NCI-H1694 treated with DMSO at 0.1 percent for 48 hours (cell line): ENCODE results near the gene UBL5.
A peak's percentile ranks its signal among the peaks of the same experiment; 100 is the strongest.
"Not testable (repeated sequence)": the region's sequence is repeated elsewhere in the genome, so short reads cannot be mapped to it uniquely, and the experiment has no call there.

ENCODE experiments used
- DNase-seq: peaks from one replicate; lab custom pipeline; 2025; lab: John Stamatoyannopoulos, UW

Gene UBL5

DNA sequence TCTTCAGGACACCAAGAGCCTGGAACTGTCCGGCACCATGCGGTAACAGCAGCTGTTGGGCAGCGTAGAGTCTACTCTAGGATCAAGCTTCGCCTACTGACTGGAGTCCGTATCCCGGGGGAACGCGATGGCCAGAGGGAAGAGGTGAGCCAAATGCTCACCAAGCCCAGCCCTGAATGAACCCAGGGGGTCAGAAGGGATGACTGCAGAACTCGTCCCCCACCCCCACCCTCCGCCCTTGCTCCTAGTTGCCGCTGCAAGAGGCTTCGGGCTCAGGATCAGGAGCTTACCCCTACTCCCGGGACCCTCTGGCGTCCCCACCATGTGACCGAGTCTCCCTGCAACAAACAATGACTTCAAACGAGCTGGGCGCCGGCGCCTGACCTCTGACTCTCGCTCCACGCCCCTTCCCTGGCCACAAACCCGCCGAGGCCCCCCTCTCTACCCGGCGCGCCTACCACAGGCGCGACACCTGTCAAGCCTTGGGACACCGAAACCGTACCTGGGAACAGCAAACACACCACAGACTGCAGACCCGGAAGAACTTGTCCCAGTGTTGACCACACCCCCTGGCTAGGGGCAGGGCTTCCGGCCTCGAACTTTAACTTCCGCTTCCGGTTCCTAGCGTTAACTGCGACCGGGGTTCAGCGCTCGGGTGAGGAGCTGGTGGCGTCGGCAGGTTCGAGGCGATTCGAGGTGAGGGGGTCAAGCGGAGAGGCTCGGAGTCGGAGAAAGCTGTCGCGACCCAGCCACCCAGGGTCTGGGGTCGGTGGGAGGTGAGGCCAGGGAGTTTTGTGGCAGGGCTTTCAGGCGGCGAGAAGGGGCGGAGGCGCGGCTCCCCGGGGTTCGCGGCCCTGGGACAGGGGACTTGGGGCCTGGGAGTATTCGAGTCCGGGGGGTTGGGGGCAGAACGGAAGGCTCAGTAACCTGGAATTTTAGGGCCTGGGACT, at the start of gene UBL5:
UBL5 (plus strand) TSS at position 630 of the 950 bp plus-strand sequence. CDS start 420 bp downstream, outside the sequence.
- DNase-seq, result peak; percentile 45

- DNase-seq, result no peak
Observed at GRCh38 chr19:9782338-9782737, 45.4 kb upstream of the UBL5 start.

DNA sequence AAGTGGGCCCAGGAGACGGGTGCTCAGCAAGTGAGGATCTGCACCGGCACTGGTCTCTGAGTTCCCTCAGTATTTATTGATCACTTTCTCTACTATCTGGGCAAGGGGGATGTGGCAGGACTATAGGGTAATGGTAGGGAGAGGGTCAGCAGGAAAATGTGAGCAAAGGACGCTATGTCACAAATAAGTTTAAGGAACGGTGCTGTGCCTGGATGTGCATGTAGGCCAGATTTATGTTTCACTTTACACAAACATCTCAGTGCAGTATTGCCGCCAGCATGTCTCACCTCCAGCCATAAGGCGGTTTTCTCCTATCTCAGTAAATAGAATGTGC, 43.6 kb upstream of the UBL5 start:
- DNase-seq, result not testable (repeated sequence)

DNA sequence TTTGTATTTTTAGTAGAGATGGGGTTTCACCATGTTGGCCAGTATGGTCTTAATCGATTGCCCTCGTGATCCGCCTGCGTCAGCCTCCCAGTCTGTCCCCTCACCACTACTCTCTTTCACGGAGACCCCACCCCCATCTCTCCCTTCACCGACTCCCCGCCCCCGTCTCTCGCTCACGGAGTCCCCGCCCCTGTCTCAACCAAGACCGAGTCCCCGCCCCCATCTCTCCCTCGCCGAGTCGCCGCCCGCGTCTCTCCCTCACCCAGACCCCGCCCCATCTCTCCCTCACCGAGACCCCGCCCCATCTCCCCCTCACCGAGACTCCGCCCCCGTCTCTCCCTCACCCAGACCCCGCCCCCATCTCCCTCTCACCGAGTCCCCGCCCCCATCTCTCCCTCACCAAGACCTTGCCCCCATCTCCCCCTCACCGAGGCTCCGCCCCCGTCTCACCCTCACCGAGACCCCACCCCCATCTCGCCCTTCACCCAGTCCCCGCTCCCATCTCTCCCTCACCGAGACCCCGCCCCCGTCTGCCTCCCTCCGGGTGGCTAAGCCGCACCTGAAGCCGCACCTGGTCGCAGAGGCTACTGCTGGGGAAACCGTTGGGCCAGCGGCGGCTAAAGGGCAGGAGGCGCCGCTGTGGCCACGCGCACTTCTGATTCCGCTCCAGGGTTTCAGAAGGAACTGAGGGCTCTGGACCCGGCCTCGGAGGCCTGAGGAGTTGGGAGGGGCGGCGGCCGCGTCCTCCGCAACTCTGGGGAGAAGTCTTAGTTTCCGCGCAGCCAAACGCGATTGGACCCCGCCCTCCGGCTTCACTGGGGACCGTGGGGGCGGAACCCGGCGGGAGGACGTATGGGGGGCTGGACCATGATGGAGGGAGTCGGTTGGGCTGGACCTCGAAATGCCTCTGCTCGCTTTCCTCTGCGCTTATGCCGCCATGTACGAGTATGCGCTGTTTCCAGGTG, 42.1 kb upstream of the UBL5 start:
- no peak for DNase-seq

GRCh38 chr19:9786342-9786741, 41.4 kb upstream of the UBL5 start:
- DNase-seq, result no peak

DNA sequence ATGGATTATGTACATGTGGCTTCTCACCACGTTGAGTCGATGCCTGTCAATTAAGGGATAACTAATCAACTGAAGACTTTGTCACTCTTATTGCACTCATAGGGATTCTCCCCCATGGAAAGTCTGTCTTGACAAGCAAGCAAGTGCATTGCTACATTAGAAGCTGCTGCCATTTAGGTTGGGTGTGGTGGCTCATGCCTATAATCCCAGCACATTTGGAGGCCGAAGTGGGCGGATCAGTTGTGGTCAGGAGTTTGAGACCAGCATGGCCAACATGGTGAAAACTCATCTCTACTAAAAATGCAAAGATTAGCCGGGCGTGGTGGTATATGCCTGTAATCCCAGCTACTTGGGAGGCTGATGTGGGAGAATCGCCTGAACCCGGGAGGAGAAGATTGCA, 40.9 kb upstream of the UBL5 start:
- DNase-seq, result no peak

DNA sequence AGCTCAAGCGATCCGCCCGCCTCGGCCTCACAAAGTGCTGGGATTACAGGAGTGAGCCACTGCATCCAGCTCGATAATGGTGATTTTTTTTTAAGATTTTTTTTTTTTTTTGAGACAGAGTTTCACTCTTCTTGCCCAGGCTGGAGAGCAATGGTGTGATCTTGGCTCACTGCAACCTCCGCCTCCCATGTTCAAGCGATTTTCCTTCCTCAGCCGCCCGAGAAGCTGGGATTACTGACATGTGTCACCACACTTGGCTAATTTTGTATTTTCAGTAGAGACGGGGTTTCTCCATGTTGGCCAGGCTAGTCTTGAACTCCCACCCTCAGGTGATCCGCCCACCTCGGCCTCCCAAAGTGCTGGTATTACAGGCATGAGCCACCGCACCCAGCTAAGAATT, 39.1 kb upstream of the UBL5 start:
- not testable (repeated sequence) for DNase-seq

GRCh38 chr19:9789066-9789465, 38.7 kb upstream of the UBL5 start:
- no peak for DNase-seq

GRCh38 chr19:9789579-9789978, 38.1 kb upstream of the UBL5 start:
- not testable (repeated sequence) for DNase-seq

- DNase-seq, result not testable (repeated sequence)
Observed at GRCh38 chr19:9791073-9791367, 36.7 kb upstream of the UBL5 start.

GRCh38 chr19:9791552-9792205, 36.0 kb upstream of the UBL5 start:
- DNase-seq, result no peak

DNA sequence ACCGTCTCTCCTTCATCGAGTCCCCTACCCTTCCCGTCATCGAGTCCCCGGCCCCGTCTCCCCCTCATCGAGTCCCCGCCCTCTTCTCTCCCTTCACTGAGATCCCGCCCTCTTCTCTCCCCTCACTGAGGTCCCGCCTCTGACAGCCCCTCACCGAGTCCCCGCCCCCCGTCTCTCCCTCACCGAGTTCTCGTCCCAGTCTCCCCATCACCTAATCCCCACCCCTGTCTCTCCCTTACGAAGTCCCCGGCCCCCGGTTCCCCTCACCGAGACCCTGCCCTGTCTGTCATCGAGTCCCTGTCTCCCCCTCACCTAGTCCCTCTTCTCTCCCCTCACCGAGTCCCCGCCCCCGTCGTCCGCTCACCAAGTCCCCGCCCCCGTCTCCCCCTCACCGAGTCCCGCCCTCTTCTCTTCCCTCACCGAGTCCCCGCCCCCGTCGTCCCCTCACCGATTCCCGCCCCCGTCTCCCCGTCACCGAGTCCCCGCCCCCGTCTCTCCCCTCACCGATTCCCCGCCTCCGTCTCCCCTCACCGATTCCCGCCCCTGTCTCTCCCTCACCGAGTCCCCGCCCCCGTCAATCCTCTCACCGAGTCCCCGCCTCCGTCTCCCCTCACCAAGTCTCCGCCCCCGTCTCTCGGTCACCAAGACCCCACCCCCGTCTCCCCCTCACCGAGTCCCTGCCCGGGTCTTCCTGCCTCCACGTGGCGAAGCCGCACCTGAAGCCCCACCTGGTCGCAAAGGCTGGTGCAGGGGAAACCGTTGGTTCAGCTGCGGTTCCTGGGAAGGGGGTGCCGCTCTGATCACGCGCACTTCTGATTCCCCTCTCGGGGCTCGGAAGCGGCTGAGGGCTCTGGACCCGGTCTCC, 35.3 kb upstream of the UBL5 start:
- peak; percentile 9 for DNase-seq

- DNase-seq, result no peak
Observed at GRCh38 chr19:9793071-9793591, 34.6 kb upstream of the UBL5 start.

DNA sequence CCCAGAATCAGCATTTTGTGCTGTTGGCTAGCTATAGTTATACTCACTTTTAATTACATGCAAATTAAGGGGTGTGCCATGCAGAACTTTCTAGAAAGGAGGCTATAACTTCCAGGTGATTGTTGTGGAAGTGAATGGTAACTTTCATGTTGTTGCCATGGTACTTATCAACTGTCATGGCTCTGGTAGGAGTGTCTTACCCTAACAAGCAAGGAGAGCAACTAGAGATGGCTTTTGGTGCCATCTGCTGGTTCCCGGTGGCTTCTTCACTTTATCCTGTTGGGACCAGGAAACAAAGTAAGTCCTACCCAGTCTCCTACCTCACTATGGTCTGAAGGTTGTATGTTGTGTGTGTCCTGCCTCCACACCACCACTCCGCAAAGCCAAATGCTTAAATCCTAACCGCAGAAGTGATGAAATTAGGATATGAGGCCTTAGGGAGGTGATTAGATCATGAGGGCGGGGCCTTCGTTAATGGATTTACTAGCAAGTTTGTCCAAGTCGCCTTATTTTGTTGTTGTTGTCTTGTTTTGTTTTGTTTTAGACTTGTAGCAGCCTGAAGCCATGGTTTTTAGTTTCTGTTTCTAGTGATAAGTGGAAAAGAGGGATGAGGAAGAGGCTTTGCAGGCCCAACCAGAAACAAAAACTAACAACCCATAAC, 31.5 kb upstream of the UBL5 start:
- peak; percentile 54 for DNase-seq

GRCh38 chr19:9797871-9798270, 29.8 kb upstream of the UBL5 start:
- no peak for DNase-seq

GRCh38 chr19:9799162-9799561, 28.6 kb upstream of the UBL5 start:
- no peak for DNase-seq

GRCh38 chr19:9801976-9802375, 25.7 kb upstream of the UBL5 start:
- no peak for DNase-seq

DNA sequence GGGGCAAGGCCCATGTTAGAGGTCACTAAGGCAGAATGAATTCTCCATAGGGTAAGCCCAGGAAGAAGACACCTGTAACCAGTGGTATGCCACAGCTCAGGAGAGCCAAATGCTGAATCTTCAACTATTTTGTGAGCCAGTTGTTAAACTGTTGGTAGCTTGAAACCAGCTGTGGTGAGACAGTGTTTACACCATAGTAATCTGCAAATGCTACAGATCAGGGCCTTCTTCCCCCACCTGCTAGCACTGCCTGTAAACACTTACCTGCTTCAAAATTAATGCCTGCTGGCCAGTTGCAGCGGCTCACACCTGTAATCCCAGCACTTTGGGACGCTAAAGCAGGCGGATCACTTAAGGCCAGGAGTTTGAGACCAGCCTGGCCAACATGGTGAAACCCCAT, 20.9 kb upstream of the UBL5 start:
- DNase-seq, result no peak

GRCh38 chr19:9808855-9809824, 18.6 kb upstream of the UBL5 start:
- no peak for DNase-seq
